OCI-LY7 (cell line): ENCODE data around the gene MGST3. TPM values are rescaled to one million over a fixed set of nuclear protein-coding genes. Genes with fewer than 3 reads are reported as not detected.

ENCODE experiments used
- BruUV-seq: library from RNA; stranded (reverse); fragments of 400-500 nt; replicated peaks from 2 replicates; lab custom pipeline; 2021; lab: Mats Ljungman, UMichigan
- CTCF ChIA-PET: fragments of 300-600 bp; sonication (Branson Sonifier 250); formaldehyde crosslinking; loops from one replicate; lab custom pipeline; 2022; ENCODE audit warnings: antibody characterized with exemption; ENCODE audit not compliant: unreplicated experiment; lab: Charles Lee
- POLR2A ChIA-PET: fragments of 300-600 bp; sonication (Branson Sonifier 250); formaldehyde crosslinking; loops from one replicate; lab custom pipeline; 2022; ENCODE audit warnings: antibody characterized with exemption; lab: Charles Lee
- DNase-seq: peaks from one replicate; pipeline ENCODE4 v3.0.0-alpha.2; 2015; ENCODE audit warnings: low spot score
- H2AFZ ChIP-seq: fragments of 200-600 bp; sonication (generic), shearing (Covaris generic); 2 replicates; pipeline ENCODE4 v1.6.1; 2014; ENCODE audit warnings: mild to moderate bottlenecking, antibody characterized with exemption, low read length, moderate library complexity
- H3K27ac ChIP-seq: fragments of 200-600 bp; sonication (generic); 2 replicates; pipeline ENCODE4 v1.5.1; 2014; ENCODE audit warnings: mixed run types, low read depth, mild to moderate bottlenecking, moderate library complexity, low read length, inconsistent platforms; ENCODE audit not compliant: poor library complexity, severe bottlenecking
- H3K36me3 ChIP-seq: fragments of 200-600 bp; sonication (generic); 2 replicates; pipeline ENCODE4 v1.6.1; 2014; ENCODE audit warnings: mild to moderate bottlenecking, antibody characterized with exemption, low read length, moderate library complexity, mixed read lengths; ENCODE audit not compliant: insufficient read depth
- H3K4me1 ChIP-seq: fragments of 200-600 bp; sonication (generic); 2 replicates; pipeline ENCODE4 v1.5.1; 2014; ENCODE audit warnings: mild to moderate bottlenecking, low read length; ENCODE audit not compliant: insufficient read depth, poor library complexity, severe bottlenecking
- H3K4me2 ChIP-seq: fragments of 200-600 bp; sonication (generic); 2 replicates; pipeline ENCODE4 v1.6.1; 2014; ENCODE audit warnings: mild to moderate bottlenecking, low read length
- H3K4me3 ChIP-seq: fragments of 200-600 bp; sonication (generic); 2 replicates; pipeline ENCODE4 v1.5.1; 2014; ENCODE audit warnings: mild to moderate bottlenecking, low read depth, low read length; ENCODE audit not compliant: poor library complexity, severe bottlenecking
- H3K79me2 ChIP-seq: fragments of 200-600 bp; sonication (generic); 2 replicates; pipeline ENCODE4 v1.6.1; 2016; ENCODE audit warnings: low read depth, mild to moderate bottlenecking, low read length, moderate library complexity, mixed read lengths; ENCODE audit not compliant: insufficient read depth
- H3K9me2 ChIP-seq: fragments of 200-600 bp; sonication (generic); 2 replicates; pipeline ENCODE4 v1.6.1; 2016; ENCODE audit warnings: mild to moderate bottlenecking, low read length, mixed read lengths; ENCODE audit not compliant: insufficient read depth
- H3K9me3 ChIP-seq: fragments of 200-600 bp; sonication (generic); 2 replicates; pipeline ENCODE4 v1.6.1; 2014; ENCODE audit warnings: mild to moderate bottlenecking, mixed run types, low read length, mixed read lengths
- H4K20me1 ChIP-seq: fragments of 200-600 bp; sonication (generic); 2 replicates; pipeline ENCODE4 v1.6.1; 2014; ENCODE audit warnings: mild to moderate bottlenecking, antibody characterized with exemption, low read length, moderate library complexity, mixed read lengths; ENCODE audit not compliant: insufficient read depth
- EZH2phosphoT487 ChIP-seq: fragments of 200-600 bp; sonication (generic); IDR thresholded peaks from 2 replicates; pipeline ENCODE4 v1.6.1; 2018; ENCODE audit warnings: low read depth, borderline replicate concordance, mild to moderate bottlenecking, mixed run types, antibody characterized with exemption, low read length, moderate library complexity, mixed read lengths
- intact Hi-C: fragments of 100-400 bp; cut with micrococcal nuclease; formaldehyde crosslinking; loops from one replicate; pipeline ENCODE4 v1.10.0; 2022; ENCODE audit not compliant: unreplicated experiment
- total RNA-seq, 2 experiments: library from RNA; depleted of rRNA in 1 of 2; stranded (reverse); fragments of >200 nt in 1 of 2; shearing (Covaris generic) in 1 of 2; gene quantifications; 2 replicates each; pipeline ENCODE4 v1.2.3, GENCODE V29; 2014 to 2022
- TF ChIP-seq, protein P1 (sequence below): fragments of 200-600 bp; sonication (generic); conservative IDR thresholded peaks from 2 replicates; pipeline ENCODE4 v1.5.1; 2014; ENCODE audit warnings: mild to moderate bottlenecking, antibody characterized with exemption, low read length, moderate library complexity, mixed read lengths

Gene MGST3
- total RNA-seq, 2 experiments from 2014 or later: 115 to 127 TPM

DNA sequence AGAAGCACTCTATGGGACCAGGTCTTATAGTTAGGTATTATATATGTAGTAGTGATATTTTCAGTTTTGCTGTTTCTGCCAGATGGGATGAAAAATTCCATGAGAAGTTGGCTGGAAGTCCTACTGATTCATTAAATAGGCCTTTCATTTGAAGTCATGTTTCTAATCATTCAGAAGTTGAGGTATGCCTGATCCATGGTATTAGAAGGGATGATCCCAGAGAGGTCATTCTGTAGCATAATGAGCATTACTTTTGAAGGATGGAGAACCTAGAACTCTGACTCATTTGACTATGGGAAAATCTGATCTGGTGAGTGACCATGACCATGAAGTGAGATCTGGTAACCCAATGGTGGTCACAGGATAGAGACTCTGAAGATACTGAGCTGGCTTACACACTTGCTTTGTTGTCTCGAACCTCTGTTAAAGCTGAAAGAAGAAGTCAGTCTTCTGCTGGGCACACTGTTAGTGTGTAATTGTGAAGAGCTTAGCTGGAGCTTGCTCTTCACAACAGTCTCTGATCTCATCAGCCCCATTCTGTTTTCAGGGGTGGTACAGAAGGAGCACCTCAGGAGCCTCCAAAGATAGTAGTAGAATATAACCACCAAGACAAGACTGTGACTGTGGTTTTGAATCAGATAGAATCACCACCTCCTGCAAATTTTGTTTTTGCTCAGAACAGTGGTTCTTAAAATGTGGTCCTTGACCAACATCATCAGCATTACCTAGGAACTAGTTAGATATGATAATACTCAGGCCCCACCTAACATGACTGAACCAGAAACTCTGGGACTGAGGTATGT lies 9.0 kb downstream of the MGST3 start:
- intact Hi-C loops: loop anchor here (10.0 kb wide), 1 partner anchor 125 kb away; the partner anchor contains the start of gene TMCO1
- no peak overlapping the region for H3K4me3 ChIP-seq
- H2AFZ ChIP-seq: no peak overlapping the region
- peaks cover 41% of the 10 kb centered on the region for H3K4me1 ChIP-seq
- no TSS peak for BruUV-seq
- no peak for TF ChIP-seq EZH2phosphoT487
- TF ChIP-seq, protein P1, sequence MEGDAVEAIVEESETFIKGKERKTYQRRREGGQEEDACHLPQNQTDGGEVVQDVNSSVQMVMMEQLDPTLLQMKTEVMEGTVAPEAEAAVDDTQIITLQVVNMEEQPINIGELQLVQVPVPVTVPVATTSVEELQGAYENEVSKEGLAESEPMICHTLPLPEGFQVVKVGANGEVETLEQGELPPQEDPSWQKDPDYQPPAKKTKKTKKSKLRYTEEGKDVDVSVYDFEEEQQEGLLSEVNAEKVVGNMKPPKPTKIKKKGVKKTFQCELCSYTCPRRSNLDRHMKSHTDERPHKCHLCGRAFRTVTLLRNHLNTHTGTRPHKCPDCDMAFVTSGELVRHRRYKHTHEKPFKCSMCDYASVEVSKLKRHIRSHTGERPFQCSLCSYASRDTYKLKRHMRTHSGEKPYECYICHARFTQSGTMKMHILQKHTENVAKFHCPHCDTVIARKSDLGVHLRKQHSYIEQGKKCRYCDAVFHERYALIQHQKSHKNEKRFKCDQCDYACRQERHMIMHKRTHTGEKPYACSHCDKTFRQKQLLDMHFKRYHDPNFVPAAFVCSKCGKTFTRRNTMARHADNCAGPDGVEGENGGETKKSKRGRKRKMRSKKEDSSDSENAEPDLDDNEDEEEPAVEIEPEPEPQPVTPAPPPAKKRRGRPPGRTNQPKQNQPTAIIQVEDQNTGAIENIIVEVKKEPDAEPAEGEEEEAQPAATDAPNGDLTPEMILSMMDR: no peak
- H3K79me2 ChIP-seq: peaks cover 20% of the 10 kb centered on the region
- H3K4me2 ChIP-seq: no peak overlapping the region
- ChIA-PET POLR2A (no interaction called here), CTCF (no interaction called here)
- H3K27ac ChIP-seq: no peak overlapping the region
- no peaks in the 10 kb centered on the region for H3K9me2 ChIP-seq
- peaks cover 24% of the 10 kb centered on the region; the same call in 1 of the 2 replicates for H3K36me3 ChIP-seq
- no peaks in the 10 kb centered on the region for H3K9me3 ChIP-seq
- DNase-seq: no peak
- no peaks in the 10 kb centered on the region for H4K20me1 ChIP-seq

- ChIA-PET POLR2A (no interaction called here), CTCF (no interaction called here)
- H2AFZ ChIP-seq: no peak overlapping the region
- no peak overlapping the region for H3K4me3 ChIP-seq
- intact Hi-C loops: no loop called here
- H3K9me3 ChIP-seq: no peaks in the 10 kb centered on the region
- H3K4me1 ChIP-seq: peaks cover 33% of the 10 kb centered on the region
- TF ChIP-seq, protein P1: no peak
- no peak for TF ChIP-seq EZH2phosphoT487
- H3K79me2 ChIP-seq: peaks cover 20% of the 10 kb centered on the region
- no peaks in the 10 kb centered on the region for H3K9me2 ChIP-seq
- peaks cover 23% of the 10 kb centered on the region; the same call in 1 of the 2 replicates for H3K36me3 ChIP-seq
- H3K27ac ChIP-seq: no peak overlapping the region
- H4K20me1 ChIP-seq: no peaks in the 10 kb centered on the region
- H3K4me2 ChIP-seq: no peak overlapping the region
- no TSS peak for BruUV-seq
- DNase-seq: no peak
Measured at GRCh38 chr1:165641231-165641987, 10.4 kb downstream of the MGST3 start.
